DMS153 (cell line): ENCODE data around the gene PRAF2.
A peak's percentile ranks its signal among the peaks of the same experiment; 100 is the strongest.

Experiments used
- DNase-seq: peaks from one replicate; lab custom pipeline; 2025; lab: John Stamatoyannopoulos, UW

Gene PRAF2

DNA sequence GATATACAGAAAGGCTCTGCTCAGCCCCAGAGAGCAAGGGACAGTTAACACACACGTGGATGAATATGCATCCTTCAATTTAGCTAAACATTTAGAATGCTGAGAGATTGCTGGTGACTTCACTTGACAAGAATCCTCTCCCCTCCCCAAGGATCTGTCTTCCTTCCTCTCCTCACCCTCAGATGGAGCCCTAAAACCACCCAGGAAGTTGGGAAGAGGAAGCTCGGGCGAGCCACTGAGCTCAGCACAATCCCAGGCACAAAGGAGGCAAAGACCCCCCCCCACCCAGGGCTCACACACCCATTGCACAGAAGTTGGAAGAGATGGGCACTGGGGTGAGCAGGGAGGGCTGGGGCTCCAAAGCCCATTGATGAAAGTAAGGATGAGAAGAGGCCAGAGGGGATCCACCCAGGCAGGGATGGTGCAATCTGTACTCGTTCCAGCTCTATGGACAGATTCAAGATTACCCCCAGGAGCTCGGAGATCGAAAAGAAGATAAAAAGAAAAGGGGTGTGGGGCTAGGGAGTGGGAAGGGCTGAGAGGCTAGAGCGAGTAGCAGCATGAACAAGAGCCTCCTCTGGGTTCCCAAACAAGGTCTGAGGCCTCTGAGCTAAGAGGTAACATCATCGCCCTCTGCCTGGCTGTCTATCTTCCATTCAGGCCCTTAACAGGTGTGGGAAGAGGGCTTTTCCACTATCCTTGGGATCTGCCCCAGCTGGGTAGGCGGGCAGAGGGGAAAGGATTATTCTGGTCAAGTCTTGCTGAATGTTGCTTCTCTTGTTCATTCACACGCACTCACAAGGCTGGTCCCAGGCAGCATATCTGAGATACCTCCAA, 31.8 kb downstream of the PRAF2 start:
- peak; percentile 0 for DNase-seq

- DNase-seq: no peak
These were observed 33.3 kb downstream of the PRAF2 start for GRCh38 chrX:49040376-49040955.

DNA sequence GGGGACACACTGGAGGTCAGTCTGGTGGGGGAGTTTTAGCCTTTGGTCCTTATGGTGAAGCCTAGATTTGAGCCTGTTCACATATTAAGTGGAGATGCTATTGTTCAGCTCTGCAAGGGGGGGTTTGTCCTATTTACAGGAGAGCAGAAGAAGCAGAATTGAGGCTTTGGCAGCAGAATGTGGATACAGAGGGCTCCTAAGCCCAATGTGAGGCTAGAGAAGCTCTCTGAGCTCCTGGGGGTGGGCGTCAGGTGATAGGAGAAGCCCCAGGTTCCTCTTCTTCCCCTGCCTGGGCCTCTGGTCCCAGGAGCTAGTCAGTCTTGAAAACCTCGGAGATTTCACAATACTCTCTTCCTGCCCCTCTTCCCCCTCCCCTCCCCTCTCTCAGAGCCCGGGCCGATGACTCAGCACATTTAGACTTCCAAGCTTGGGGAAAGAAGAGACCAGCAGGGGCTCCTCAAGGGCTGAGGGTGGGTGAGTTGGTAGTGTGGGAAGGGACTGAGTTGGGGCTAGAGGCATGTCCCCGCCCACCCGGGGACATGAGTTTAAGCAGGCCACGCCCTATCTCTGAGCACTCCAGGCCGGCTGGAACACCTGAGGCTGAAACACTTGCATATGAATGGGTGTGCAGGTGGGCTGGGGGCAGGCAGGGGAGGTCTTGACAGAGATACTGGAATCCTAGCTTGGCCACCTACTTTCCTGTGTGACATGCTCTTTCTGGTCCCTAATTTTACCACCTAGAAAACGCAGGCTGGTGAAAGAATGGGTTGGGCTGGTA, 34.0 kb downstream of the PRAF2 start:
- DNase-seq: no peak

DNA sequence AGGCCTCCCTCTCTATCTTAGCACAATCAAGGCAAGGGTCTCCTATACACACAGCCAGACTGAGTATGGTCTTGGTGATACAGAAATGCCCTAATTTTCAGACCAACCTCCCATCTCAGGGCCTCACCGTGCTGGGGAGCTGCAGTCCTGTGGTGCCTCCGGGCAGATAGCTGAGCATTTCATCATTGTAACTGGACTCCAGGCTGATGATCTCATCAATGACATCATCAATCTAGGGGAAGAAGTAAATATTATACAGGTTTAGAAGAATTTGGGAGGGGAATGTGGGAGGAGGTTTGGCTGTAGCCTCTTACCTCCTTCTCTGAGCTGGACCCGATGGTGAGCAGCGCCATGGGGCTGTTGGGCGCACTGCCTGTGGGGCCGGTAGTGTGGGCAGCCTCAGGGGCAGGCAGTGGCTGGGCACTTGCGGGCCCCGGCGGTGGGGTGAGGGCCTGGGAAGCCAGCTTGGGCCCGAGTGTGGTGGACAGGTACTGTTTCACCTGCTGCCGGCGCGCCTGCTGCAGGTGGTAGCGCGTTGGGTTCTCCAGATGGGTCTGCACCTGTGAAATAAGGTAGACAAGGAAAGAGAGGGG, 35.8 kb downstream of the PRAF2 start:
- DNase-seq: no peak

- no peak for DNase-seq
These were observed 43.5 kb downstream of the PRAF2 start for GRCh38 chrX:49030283-49030682.

DNA sequence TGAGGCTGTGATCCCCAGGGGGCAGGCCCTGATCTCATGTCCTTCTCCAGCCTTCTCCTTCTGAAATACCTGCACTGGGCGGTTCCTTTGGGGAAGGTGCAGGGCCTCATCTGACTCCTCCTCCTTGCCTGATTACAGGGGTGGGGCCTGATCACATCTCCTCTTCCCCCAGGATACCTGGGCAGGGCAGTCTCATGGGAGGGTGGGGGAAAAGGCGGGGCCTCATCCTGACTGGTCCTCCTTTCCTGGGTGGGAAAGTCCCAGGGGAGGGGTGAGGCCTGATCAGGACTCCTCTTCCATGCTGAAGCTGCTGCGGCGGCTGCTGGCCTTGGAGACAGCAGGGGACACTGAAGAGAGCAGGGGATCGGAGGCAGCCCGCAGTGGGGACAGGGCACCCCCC, 43.9 kb downstream of the PRAF2 start:
- DNase-seq: no peak
